Mucosa of descending colon (tissue), 3 donors: Measurements from ENCODE around the gene ALKBH6. TPM values are rescaled to one million over a fixed set of nuclear protein-coding genes. Genes with fewer than 3 reads are reported as not detected.
"Not testable (repeated sequence)": the region's sequence is repeated elsewhere in the genome, so short reads cannot be mapped to it uniquely, and the experiment has no call there.

Source experiments
- ATAC-seq: fragments of 200-7000 bp; cut with Tn5 transposase; one replicate; pipeline ENCODE4 v1.9.1; 2020; ENCODE audit warnings: mild to moderate bottlenecking, moderate library complexity
- DNase-seq, 3 donors: peaks; one replicate each; pipeline ENCODE4 v3.0.0-alpha.2; 2020
- H3K36me3 ChIP-seq: fragments of 200-600 bp; one replicate; pipeline ENCODE4 v1.8.0; 2021; ENCODE audit warnings: low read depth, mild to moderate bottlenecking
- H3K4me1 ChIP-seq: fragments of 200-600 bp; one replicate; pipeline ENCODE4 v1.8.0; 2021; ENCODE audit warnings: low read depth, mild to moderate bottlenecking
- H3K4me3 ChIP-seq: fragments of 200-600 bp; one replicate; pipeline ENCODE4 v1.8.0; 2021; ENCODE audit warnings: mild to moderate bottlenecking
- H3K9me3 ChIP-seq: fragments of 200-600 bp; one replicate; pipeline ENCODE4 v1.8.0; 2021; ENCODE audit warnings: mild to moderate bottlenecking
- intact Hi-C, 2 donors: fragments of 100-400 bp; cut with DNase I in 1 of 2; cut with micrococcal nuclease in 1 of 2; formaldehyde crosslinking; loops; one replicate each; pipeline versions ENCODE4 v1.11.0 to v1.11.1; 2022; cut with DNase I, micrococcal nuclease
- total RNA-seq, 3 donors: library from RNA; stranded (reverse); fragmentation: NEBNext Ultra II Directional in 2 of 3; extraction: Animal tissue kit (Norgen Biotek cat#: 25700) in 2 of 3; gene quantifications; one replicate each; pipeline versions ENCODE4 v1.2.1 to v1.2.4, GENCODE V29; 2021 to 2023
- TF ChIP-seq, protein P1 (sequence below): fragments of 200-600 bp; IDR thresholded peaks from one replicate; pipeline ENCODE4 v1.8.0; 2022; ENCODE audit warnings: antibody characterized with exemption, mild to moderate bottlenecking
- donor health status: DM: no; HTN: no; CAD: no; lungs with moderate emphysema.
- donor health status: DM: no; HTN: no; CAD: no.
- donor health status: DM: no; HTN: yes; CAD: no.

ALKBH6 gene
- total RNA-seq, 3 donors from 2014 or later, result 20.2 to 24.1 (median 22.0) TPM

DNA sequence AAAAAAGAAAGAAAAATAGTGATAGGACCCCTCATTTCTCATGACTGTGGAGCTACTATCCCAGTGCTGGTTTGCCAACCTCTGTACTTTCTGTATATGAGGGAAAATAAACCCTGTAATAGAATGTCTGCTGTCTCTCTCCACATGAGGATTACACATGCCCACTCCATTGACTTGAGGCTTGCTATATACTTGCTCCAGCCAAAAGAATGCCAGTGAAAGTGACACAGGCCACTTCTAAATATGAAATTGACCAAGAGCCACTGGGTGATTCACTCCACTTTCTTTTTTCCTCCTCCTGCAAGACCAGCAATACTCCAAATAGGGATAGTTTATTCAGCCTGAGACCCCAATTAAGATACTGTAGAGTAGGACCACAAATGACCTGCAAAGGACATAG lies 33.8 kb upstream of the ALKBH6 start:
- no peak for DNase-seq
- TF ChIP-seq, protein P1, sequence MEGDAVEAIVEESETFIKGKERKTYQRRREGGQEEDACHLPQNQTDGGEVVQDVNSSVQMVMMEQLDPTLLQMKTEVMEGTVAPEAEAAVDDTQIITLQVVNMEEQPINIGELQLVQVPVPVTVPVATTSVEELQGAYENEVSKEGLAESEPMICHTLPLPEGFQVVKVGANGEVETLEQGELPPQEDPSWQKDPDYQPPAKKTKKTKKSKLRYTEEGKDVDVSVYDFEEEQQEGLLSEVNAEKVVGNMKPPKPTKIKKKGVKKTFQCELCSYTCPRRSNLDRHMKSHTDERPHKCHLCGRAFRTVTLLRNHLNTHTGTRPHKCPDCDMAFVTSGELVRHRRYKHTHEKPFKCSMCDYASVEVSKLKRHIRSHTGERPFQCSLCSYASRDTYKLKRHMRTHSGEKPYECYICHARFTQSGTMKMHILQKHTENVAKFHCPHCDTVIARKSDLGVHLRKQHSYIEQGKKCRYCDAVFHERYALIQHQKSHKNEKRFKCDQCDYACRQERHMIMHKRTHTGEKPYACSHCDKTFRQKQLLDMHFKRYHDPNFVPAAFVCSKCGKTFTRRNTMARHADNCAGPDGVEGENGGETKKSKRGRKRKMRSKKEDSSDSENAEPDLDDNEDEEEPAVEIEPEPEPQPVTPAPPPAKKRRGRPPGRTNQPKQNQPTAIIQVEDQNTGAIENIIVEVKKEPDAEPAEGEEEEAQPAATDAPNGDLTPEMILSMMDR, result no peak
- no peaks in the 10 kb centered on the region for H3K4me1 ChIP-seq
- ATAC-seq, result no peak
- no peak overlapping the region for H3K4me3 ChIP-seq
- intact Hi-C loops, result no loop called here
- H3K9me3 ChIP-seq, result no peaks in the 10 kb centered on the region
- no peaks in the 10 kb centered on the region for H3K36me3 ChIP-seq

DNA sequence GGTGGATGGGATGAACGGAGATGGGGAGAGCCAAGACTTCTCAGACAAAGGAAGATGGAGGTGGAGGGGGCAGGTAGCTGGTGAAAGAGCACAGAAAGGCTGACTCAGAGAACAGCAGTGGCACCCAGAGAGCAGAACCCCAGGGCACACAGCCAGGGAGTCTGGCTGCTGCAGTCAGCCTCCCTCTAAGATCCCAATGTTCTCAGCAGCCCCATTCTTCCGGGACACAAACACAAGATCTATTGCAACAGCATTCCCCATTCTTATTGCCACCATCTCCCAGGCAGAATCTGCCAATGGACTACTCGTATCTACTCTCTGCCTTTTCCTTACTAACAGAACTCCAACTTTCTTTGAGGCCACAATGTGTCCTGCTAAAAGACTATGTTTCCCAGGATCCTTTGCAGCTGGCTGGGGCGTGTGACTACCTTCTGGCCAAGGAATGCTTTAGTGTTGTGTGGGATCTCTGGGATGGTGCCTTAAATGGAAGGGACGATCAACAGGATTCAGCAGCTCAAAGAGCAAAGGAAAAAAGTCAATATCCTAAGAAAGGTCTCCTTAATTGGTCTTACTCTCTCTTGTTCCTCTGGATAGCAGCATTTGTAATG lies 32.5 kb upstream of the ALKBH6 start:
- Histone ChIP-seq H3K4me3 (no peak overlapping the region), H3K4me1 (no peaks in the 10 kb centered on the region), H3K9me3 (no peaks in the 10 kb centered on the region), H3K36me3 (no peaks in the 10 kb centered on the region)
- DNase-seq, result no peak
- intact Hi-C loops, result no loop called here
- ATAC-seq, result no peak
- TF ChIP-seq, protein P1, result no peak

DNA sequence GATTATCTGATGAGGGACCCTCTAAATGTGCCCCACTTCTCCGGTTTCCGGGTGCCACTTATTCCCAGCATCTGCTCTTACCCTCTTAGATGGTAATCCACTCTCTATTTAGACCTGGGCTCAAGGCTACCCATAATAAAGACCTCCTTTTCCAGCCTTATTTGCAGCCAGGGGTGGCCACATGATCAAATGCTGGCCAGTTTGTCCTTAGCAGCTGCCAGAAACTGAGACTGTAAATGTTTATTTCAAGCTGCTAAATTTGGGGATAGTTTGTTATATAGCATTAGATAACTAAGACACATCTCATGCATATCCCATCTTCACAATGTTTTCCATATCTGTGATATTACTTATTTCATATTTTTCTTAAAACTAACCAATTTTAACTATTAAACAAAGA lies 29.9 kb upstream of the ALKBH6 start:
- intact Hi-C loops, result no loop called here
- H3K9me3 ChIP-seq, result no peaks in the 10 kb centered on the region
- no peak for ATAC-seq
- TF ChIP-seq, protein P1, result no peak
- H3K36me3 ChIP-seq, result no peaks in the 10 kb centered on the region
- no peak overlapping the region for H3K4me3 ChIP-seq
- no peak for DNase-seq
- H3K4me1 ChIP-seq, result no peaks in the 10 kb centered on the region

DNA sequence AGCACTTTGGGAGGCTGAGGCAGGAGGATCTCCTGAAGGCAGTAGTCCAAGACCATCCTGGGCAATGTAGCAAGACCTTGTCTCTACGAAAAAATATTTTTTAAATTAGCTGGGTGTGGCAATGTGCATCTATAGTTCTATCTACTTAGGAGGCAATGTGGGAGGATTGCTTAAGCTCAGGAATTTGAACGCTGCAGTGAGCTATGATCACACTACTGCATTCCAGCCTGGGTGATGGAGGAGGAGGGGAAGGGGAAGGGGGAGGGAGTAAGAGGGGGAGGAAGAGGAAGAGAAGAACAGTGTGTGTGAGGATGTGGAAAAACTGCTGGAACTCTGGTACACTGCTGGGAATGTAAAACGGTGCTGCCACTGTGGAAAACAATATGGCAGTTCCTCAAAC lies 27.8 kb upstream of the ALKBH6 start:
- Histone ChIP-seq H3K9me3 (no peaks in the 10 kb centered on the region), H3K36me3 (no peaks in the 10 kb centered on the region), H3K4me3 (no peak overlapping the region), H3K4me1 (no peaks in the 10 kb centered on the region)
- DNase-seq (no peak), ATAC-seq (peak; percentile 13)
- intact Hi-C loops, result no loop called here
- TF ChIP-seq, protein P1, result no peak

DNA sequence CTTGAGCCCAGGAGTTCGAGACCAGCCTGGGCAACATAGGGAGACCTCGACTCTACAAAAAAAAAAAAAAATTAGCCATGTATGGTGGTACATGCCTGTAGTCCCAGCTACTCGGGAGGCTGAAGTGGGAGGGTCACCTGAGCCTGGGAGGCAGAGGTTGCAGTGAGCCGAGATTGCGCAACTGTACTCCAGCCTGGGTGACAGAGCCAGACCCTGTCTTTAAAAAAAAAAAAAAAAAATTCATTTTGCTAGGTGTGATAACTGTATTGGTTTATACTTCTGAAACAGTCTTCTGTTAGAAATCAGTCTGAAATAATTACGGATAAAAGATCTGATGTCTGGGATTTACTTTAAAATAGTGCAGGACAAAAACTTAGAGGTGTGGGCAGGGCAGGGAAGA lies 27.1 kb upstream of the ALKBH6 start:
- H3K36me3 ChIP-seq, intact Hi-C loops, H3K4me3 ChIP-seq, H3K4me1 ChIP-seq, DNase-seq, ATAC-seq, H3K9me3 ChIP-seq: not testable (repeated sequence)

DNA sequence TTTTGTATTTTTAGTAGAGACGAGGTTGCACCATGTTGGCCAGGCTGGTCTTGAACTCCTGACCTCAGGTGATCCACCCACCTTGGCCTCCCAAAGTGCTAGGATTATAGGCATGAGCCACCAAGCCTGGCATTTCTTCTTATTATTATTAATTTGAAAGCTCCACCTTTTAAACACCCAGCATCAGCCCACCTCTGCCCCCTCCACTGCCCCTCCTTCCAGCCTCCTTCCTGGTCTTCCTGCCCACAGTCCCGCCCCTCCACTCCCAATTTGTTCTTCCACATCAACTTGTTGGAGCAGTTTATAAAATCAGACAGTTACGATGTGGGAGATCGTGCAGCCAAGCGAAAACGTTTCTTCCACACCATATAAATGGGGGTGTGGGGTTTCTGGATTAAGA lies 26.5 kb upstream of the ALKBH6 start:
- Histone ChIP-seq H3K4me3 (no peak overlapping the region), H3K9me3 (no peaks in the 10 kb centered on the region), H3K4me1 (no peaks in the 10 kb centered on the region), H3K36me3 (no peaks in the 10 kb centered on the region)
- ATAC-seq, result no peak
- no peak for DNase-seq
- TF ChIP-seq, protein P1, result no peak
- intact Hi-C loops, result no loop called here
